Parathyroid adenoma (tissue), 2 donors: ENCODE data around the gene MSANTD2.

Experiments
- H2AFZ ChIP-seq: fragments of 300-600 bp; sonication (generic); one replicate; pipeline ENCODE4 v1.7.0; 2017; ENCODE audit warnings: antibody characterized with exemption, mild to moderate bottlenecking
- H3K27ac ChIP-seq: fragments of 300-600 bp; sonication (generic); one replicate; pipeline ENCODE4 v1.7.0; 2017
- H3K27me3 ChIP-seq: fragments of 300-600 bp; sonication (generic); one replicate; pipeline ENCODE4 v1.7.0; 2017; ENCODE audit warnings: low read length; ENCODE audit not compliant: control insufficient read depth, insufficient read depth
- H3K36me3 ChIP-seq: fragments of 300-600 bp; sonication (generic); one replicate; pipeline ENCODE4 v1.7.0; 2017; ENCODE audit warnings: low read length; ENCODE audit not compliant: control insufficient read depth, insufficient read depth
- H3K4me1 ChIP-seq: fragments of 300-600 bp; sonication (generic); one replicate; pipeline ENCODE4 v1.7.0; 2017; ENCODE audit warnings: control low read depth
- H3K4me2 ChIP-seq: fragments of 300-600 bp; sonication (generic); one replicate; pipeline ENCODE4 v1.7.0; 2017; ENCODE audit warnings: low read length
- H3K4me3 ChIP-seq: fragments of 300-600 bp; sonication (generic); one replicate; pipeline ENCODE4 v1.7.0; 2017; ENCODE audit warnings: low read depth, low read length
- H3K79me2 ChIP-seq: fragments of 300-600 bp; sonication (generic); one replicate; pipeline ENCODE4 v1.7.0; 2017; ENCODE audit warnings: control low read depth
- H3K9ac ChIP-seq: fragments of 300-600 bp; sonication (generic); one replicate; pipeline ENCODE4 v1.7.0; 2017; ENCODE audit warnings: mild to moderate bottlenecking
- H3K9me3 ChIP-seq: fragments of 300-600 bp; sonication (generic); one replicate; pipeline ENCODE4 v1.7.0; 2017; ENCODE audit warnings: low read length; ENCODE audit not compliant: control insufficient read depth
- TF ChIP-seq, protein P1 (sequence below): fragments of 300-600 bp; sonication (generic); IDR thresholded peaks from one replicate; pipeline ENCODE4 v1.7.0; 2017; ENCODE audit warnings: antibody characterized with exemption, mild to moderate bottlenecking
- donor health status: primary hyperparathyroidism.

Gene MSANTD2

DNA sequence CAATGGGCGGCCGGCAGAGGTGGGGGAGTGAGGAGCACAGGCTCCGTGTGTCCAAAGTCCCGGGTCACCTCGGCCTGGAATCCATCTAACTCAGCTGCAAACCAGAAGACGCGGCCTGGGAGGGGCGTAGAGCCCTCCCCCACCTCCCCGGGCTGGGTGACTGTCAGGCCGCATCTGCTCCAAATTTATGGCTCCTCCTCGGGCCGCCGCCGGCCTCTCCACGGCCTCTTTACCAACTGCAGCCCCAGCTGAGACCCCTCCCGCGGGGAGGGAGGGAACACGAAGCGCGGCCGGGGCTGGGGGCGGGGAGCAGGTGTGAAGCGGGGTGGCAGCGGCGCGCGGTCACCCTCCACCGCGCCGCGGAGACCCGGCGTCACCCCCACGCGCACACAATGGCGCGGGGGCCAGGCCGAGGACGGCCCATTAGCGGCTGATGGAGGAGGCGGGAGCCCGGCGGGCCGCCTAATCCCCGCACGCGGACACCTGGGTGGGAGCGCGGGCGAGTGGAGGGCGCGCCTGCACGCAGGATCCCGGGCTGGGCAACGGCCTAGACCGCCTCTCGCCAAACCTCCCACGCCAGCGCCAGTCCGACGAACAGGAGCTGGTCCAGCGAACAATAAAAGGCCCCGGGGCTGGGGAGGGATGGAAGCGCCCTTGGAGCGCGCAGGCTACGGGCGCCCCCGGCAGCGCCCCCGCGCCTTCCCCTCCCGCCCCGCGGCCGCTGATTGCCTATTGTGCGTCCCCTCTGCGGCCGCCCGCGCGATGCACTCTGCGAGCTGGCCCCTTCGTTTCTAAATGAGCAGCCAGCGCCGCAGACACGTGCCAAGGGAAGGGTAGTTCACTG lies 39.1 kb upstream of the MSANTD2 start:
- TF ChIP-seq, protein P1, sequence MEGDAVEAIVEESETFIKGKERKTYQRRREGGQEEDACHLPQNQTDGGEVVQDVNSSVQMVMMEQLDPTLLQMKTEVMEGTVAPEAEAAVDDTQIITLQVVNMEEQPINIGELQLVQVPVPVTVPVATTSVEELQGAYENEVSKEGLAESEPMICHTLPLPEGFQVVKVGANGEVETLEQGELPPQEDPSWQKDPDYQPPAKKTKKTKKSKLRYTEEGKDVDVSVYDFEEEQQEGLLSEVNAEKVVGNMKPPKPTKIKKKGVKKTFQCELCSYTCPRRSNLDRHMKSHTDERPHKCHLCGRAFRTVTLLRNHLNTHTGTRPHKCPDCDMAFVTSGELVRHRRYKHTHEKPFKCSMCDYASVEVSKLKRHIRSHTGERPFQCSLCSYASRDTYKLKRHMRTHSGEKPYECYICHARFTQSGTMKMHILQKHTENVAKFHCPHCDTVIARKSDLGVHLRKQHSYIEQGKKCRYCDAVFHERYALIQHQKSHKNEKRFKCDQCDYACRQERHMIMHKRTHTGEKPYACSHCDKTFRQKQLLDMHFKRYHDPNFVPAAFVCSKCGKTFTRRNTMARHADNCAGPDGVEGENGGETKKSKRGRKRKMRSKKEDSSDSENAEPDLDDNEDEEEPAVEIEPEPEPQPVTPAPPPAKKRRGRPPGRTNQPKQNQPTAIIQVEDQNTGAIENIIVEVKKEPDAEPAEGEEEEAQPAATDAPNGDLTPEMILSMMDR: no peak
- H3K4me1 ChIP-seq: no peaks in the 10 kb centered on the region
- peak overlapping the region; percentile 68 for H2AFZ ChIP-seq
- no peak overlapping the region for H3K9ac ChIP-seq
- H3K4me3 ChIP-seq: peak overlapping the region; percentile 27
- peak overlapping the region; percentile 59 for H3K4me2 ChIP-seq
- no peak overlapping the region for H3K27ac ChIP-seq
- no peaks in the 10 kb centered on the region for H3K9me3 ChIP-seq
- peaks cover 4% of the 10 kb centered on the region for H3K27me3 ChIP-seq
- no peaks in the 10 kb centered on the region for H3K79me2 ChIP-seq
- no peaks in the 10 kb centered on the region for H3K36me3 ChIP-seq

DNA sequence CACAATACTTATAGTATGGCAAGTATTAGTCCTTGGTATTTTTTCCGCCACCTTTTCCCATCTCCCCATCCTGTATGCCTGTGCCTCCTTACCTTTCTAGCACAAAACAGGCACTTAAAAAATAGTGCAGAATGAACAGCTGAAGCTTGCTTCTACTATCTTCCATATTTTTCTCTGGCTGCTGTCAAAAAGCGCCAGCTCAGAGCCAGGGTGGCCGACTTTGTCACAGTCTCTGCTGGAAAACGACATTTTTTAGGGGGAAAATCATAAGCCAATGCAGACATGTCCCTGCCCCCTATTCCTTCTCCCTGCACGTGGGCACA lies 38.6 kb upstream of the MSANTD2 start:
- H3K9ac ChIP-seq: no peak overlapping the region

DNA sequence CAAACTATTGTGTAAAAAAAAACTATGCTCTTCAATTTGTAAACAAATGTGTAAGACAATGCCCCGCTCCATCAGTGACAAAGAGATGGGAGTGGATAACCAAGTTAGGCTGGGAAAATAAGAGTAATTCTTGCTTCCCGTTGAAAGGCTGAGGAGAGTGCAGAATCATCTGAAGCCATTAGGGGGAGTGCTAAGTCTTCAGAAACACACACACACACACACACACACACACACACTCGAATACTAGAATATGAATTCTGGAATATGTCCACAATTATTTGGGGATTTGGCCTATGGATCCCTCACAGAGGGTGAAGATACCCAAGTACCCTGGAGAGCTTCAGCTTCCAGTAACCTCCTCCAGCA lies 37.3 kb upstream of the MSANTD2 start:
- TF ChIP-seq, protein P1: no peak
- Histone ChIP-seq H3K4me3 (no peak overlapping the region), H3K9me3 (no peaks in the 10 kb centered on the region), H3K79me2 (no peaks in the 10 kb centered on the region), H3K27ac (no peak overlapping the region), H3K27me3 (no peaks in the 10 kb centered on the region), H3K9ac (no peak overlapping the region), H3K4me2 (no peak overlapping the region), H3K4me1 (no peaks in the 10 kb centered on the region), H2AFZ (no peak overlapping the region), H3K36me3 (no peaks in the 10 kb centered on the region)

More for the DNA sequence above, 38.6 kb upstream of the MSANTD2 start:
- H3K27me3 ChIP-seq: peaks cover 3% of the 10 kb centered on the region
- H3K27ac ChIP-seq: no peak overlapping the region
- no peak overlapping the region for H3K4me2 ChIP-seq
- H2AFZ ChIP-seq: no peak overlapping the region
- H3K36me3 ChIP-seq: no peaks in the 10 kb centered on the region
- TF ChIP-seq, protein P1: no peak
- H3K79me2 ChIP-seq: no peaks in the 10 kb centered on the region
- no peak overlapping the region for H3K4me3 ChIP-seq
- no peaks in the 10 kb centered on the region for H3K4me1 ChIP-seq
- no peaks in the 10 kb centered on the region for H3K9me3 ChIP-seq

DNA sequence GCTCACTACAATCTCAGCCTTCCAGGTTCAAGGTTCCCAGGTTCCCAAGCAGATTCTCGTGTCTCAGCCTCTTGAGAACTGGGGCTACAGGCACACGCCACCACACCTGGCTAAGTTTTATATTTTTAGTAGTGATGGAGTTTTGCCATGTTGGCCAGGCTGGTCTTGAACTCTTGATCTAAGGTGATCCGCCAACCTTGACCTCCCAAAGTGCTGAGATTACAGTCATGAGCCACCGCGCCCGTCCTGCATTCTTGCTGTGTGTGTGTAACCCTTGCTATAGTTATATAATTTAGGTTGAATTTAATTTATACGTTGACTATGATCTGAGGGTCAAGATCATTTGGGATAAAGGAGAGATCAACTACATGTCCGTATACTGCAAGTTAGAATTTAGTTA lies 35.7 kb upstream of the MSANTD2 start:
- Histone ChIP-seq H3K79me2 (no peaks in the 10 kb centered on the region), H3K9me3 (no peaks in the 10 kb centered on the region), H2AFZ (no peak overlapping the region), H3K27ac (no peak overlapping the region), H3K36me3 (no peaks in the 10 kb centered on the region), H3K4me3 (no peak overlapping the region), H3K4me2 (peak overlapping the region; percentile 31), H3K4me1 (no peaks in the 10 kb centered on the region), H3K27me3 (no peaks in the 10 kb centered on the region), H3K9ac (no peak overlapping the region)
- TF ChIP-seq, protein P1: no peak
